ENCODE measurements around the gene FBXO2. TPM values are rescaled to one million over a fixed set of nuclear protein-coding genes. Genes with fewer than 3 reads are reported as not detected.

The FBXO2 gene
- total and polyA plus RNA-seq, 9 of the 15 experiments (the other 6 are each of a cell fraction or from before 2014, with no cell fraction given), result 0.04 to 1.9 (median 0.27) TPM

GRCh38 chr1:11681071-11681771, 27.0 kb upstream of the FBXO2 start, which contains the start of gene MAD2L2 (continued):
- TF ChIP-seq ZNF324 (CRISPR knock-in tag; IDR thresholded peaks at IDR 0.05) (no peak), RFX5 (IDR thresholded peaks at IDR 0.05; ENCODE audit: low read depth, low read length) (no peak), ZBED1 (IDR thresholded peaks at IDR 0.05) (0 out of 2 replicates have a peak, but pooled peaks have one; percentile 25), ZNF263 (CRISPR knock-in tag; IDR thresholded peaks at IDR 0.05; ENCODE audit: borderline replicate concordance) (0 out of 2 replicates have a peak, but pooled peaks have one; percentile 14), KLF10 (CRISPR knock-in tag; IDR thresholded peaks at IDR 0.05) (no peak), BRD4 (IDR thresholded peaks at IDR 0.05) (no peak), FOXP1 (CRISPR knock-in tag; IDR thresholded peaks at IDR 0.05) (0 out of 2 replicates have a peak, but pooled peaks have one; percentile 27), MGA (IDR thresholded peaks at IDR 0.05) (no peak), ZNF212 (CRISPR knock-in tag; IDR thresholded peaks at IDR 0.05) (no peak; the same call in 1 of the 2 replicates), NELFE (IDR thresholded peaks at IDR 0.05; ENCODE audit: insufficient read depth, insufficient read length) (no peak), GABPB1 (CRISPR knock-in tag; IDR thresholded peaks at IDR 0.05) (peak; percentile 88), FOXM1 (IDR thresholded peaks at IDR 0.05; ENCODE audit: low read depth) (peak; percentile 26; the same call in 1 of the 2 replicates), FOXM1 (CRISPR knock-in tag; IDR thresholded peaks at IDR 0.05; ENCODE audit: low read depth) (no peak), ELF2 (CRISPR knock-in tag; IDR thresholded peaks at IDR 0.05) (peak; percentile 55; the same call in 1 of the 2 replicates)
- TF ChIP-seq, protein P1, sequence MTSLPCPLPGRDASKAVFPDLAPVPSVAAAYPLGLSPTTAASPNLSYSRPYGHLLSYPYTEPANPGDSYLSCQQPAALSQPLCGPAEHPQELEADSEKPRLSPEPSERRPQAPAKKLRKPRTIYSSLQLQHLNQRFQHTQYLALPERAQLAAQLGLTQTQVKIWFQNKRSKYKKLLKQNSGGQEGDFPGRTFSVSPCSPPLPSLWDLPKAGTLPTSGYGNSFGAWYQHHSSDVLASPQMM (CRISPR knock-in tag; IDR thresholded peaks at IDR 0.05), result no peak

All from K562 (cell line).